HepG2 (cell line): ENCODE measurements around the gene HSD17B11. TPM values are rescaled to one million over a fixed set of nuclear protein-coding genes. Genes with fewer than 3 reads are reported as not detected.
A peak's percentile ranks its signal among the peaks of the same experiment; 100 is the strongest.
"Not testable (repeated sequence)": the region's sequence is repeated elsewhere in the genome, so short reads cannot be mapped to it uniquely, and the experiment has no call there.

ENCODE experiments used
- ATAC-seq: fragments of 200-7000 bp; cut with Tn5 transposase; 3 replicates; pipeline ENCODE4 v1.9.1; 2020; ENCODE audit warnings: mild to moderate bottlenecking, moderate library complexity
- BruUV-seq: library from RNA; stranded (reverse); fragments of 400-500 nt; replicated peaks from 2 replicates; lab custom pipeline; 2021; lab: Mats Ljungman, UMichigan
- CTCF ChIA-PET: fragments of 300-600 bp; formaldehyde crosslinking; extraction: SDS; loops from one replicate; lab custom pipeline; 2021; ENCODE audit warnings: low total read pairs, inconsistent platforms, low intra/inter-chr PET ratio; lab: Yijun Ruan, JAX
- POLR2A ChIA-PET: fragments of 350-600 bp; sonication (Branson Sonifier 250); formaldehyde crosslinking; loops from one replicate; lab custom pipeline; 2020; ENCODE audit warnings: antibody characterized with exemption, inconsistent platforms; lab: Yijun Ruan, JAX
- DNase-seq: peaks from one replicate; pipeline ENCODE4 v3.0.0-alpha.2; 2015; ENCODE audit warnings: low spot score
- FAIRE-seq: peaks from 3 replicates; lab custom pipeline; 2011; peaks lifted over from hg19 to GRCh38; lab: Jason Lieb, UNC
- H2AFZ ChIP-seq: one replicate; pipeline ENCODE4 v1.6.1; 2011; ENCODE audit warnings: low read length, inconsistent platforms
- H3K27ac ChIP-seq: fragments of 300-600 bp; 3 replicates; pipeline ENCODE4 v1.8.0; 2011; ENCODE audit warnings: mixed run types, mild to moderate bottlenecking, mixed read lengths, low read length, inconsistent platforms; ENCODE audit not compliant: insufficient read depth; ENCODE audit errors: extremely low read length
- H3K27me3 ChIP-seq, 2 experiments: fragments of 200-600 bp in 1 of 2; 2 replicates in 1 of 2; 3 replicates in 1 of 2; pipeline versions ENCODE4 v1.6.0 to v1.8.0; 2011; ENCODE audit warnings: low read length in 2 of 2, mild to moderate bottlenecking in 2 of 2, moderate library complexity in 2 of 2, inconsistent platforms in 1 of 2; ENCODE audit not compliant: insufficient read depth in 2 of 2, control insufficient read depth in 1 of 2
- H3K36me3 ChIP-seq, 2 experiments: fragments of 200-600 bp in 1 of 2; replicated peaks in 1 of 2; 2 replicates in 1 of 2; 3 replicates in 1 of 2; pipeline versions ENCODE4 v1.5.1 to v1.8.0; 2011; ENCODE audit warnings: low read length in 2 of 2, inconsistent platforms in 1 of 2; ENCODE audit not compliant: insufficient read depth in 2 of 2, control insufficient read depth in 1 of 2
- H3K4me1 ChIP-seq: 2 replicates; pipeline ENCODE4 v1.5.1; 2012; ENCODE audit warnings: low read length, inconsistent platforms; ENCODE audit not compliant: insufficient read depth
- H3K4me2 ChIP-seq: 2 replicates; pipeline ENCODE4 v1.6.0; 2011; ENCODE audit warnings: low read depth, low read length, inconsistent platforms
- H3K4me3 ChIP-seq, 3 experiments: fragments of 200-600 bp in 1 of 3; sonication (generic), shearing (Covaris generic) in 1 of 3; replicated peaks in 1 of 3; 2 replicates each; pipeline ENCODE4 v1.5.1; 2011 to 2016; ENCODE audit warnings: low read length in 3 of 3, inconsistent platforms in 2 of 3, low read depth in 2 of 3, mild to moderate bottlenecking in 2 of 3, control low read depth in 1 of 3, mixed read lengths in 1 of 3; ENCODE audit not compliant: insufficient read depth in 1 of 3
- H3K79me2 ChIP-seq: one replicate; pipeline ENCODE4 v1.6.1; 2011; ENCODE audit warnings: low read length, inconsistent platforms; ENCODE audit not compliant: insufficient read depth
- H3K9ac ChIP-seq: 2 replicates; pipeline ENCODE4 v1.6.0; 2011; ENCODE audit warnings: mild to moderate bottlenecking, low read depth, low read length, inconsistent platforms; ENCODE audit not compliant: insufficient read depth
- H3K9me3 ChIP-seq: 2 replicates; pipeline ENCODE4 v1.5.1; 2012; ENCODE audit warnings: mild to moderate bottlenecking, low read length
- H4K20me1 ChIP-seq: 2 replicates; pipeline ENCODE4 v1.6.0; 2011; ENCODE audit warnings: inconsistent platforms, mild to moderate bottlenecking, low read length, moderate library complexity; ENCODE audit not compliant: insufficient read depth
- HNF4A ChIP-seq: sonication (generic); formaldehyde crosslinking; IDR thresholded peaks from 2 replicates; pipeline ENCODE4 v1.4.0; 2020; ENCODE audit warnings: missing genetic modification reagents
- RBFOX2 ChIP-seq: fragments of 200-400 bp; formaldehyde crosslinking; IDR thresholded peaks from 2 replicates; pipeline ENCODE4 v1.6.1; 2017; ENCODE audit warnings: low read depth, mild to moderate bottlenecking, low read length
- WGBS: methylation state at CpG from one replicate; pipeline ENCODE4 v1.1.6; 2017; ENCODE audit warnings: low lambda C conversion rate; 5-methylcytosine and 5-hydroxymethylcytosine counted together
- in situ Hi-C: cut with HindIII; loops from 2 replicates; pipeline ENCODE4 v1.10.0; 2017; ENCODE audit warnings: low pct_unique_long_range_greater_than_20kb; ENCODE audit not compliant: extremely low pct_ligation_motif_present
- intact Hi-C: fragments of 100-400 bp; cut with micrococcal nuclease; formaldehyde crosslinking; loops from one replicate; pipeline ENCODE4 v1.10.0; 2022; ENCODE audit not compliant: unreplicated experiment
- polyA plus RNA-seq, 8 experiments: library from polyadenylated mRNA; depleted of rRNA in 3 of 8; stranded (reverse) in 7 of 8; unstranded in 1 of 8; fragments of >200 nt; fragmentation: Illumina TruSeq in 4 of 8; extraction: Trizol in 4 of 8; gene quantifications; 2 replicates each; pipeline versions ENCODE4 v1.2.1 to v1.2.3, GENCODE V29; 2011 to 2016; ENCODE audit warnings: low read depth in 4 of 8, missing spikeins in 1 of 8, mixed read lengths in 1 of 8; ENCODE audit not compliant: insufficient read depth in 1 of 8
- total RNA-seq, 5 experiments: library from RNA; depleted of rRNA; stranded (reverse); fragments of >200 nt; fragmentation: Illumina TruSeq; extraction: Trizol; gene quantifications; 2 replicates each; pipeline ENCODE4 v1.2.3, GENCODE V29; 2016; ENCODE audit warnings: low read depth in 1 of 5
- TF ChIP-seq, protein P1 (sequence below): IDR thresholded peaks from 2 replicates; pipeline ENCODE4 v1.4.0; 2020; ENCODE audit warnings: mild to moderate bottlenecking, missing genetic modification reagents
- TF ChIP-seq, protein P2 (sequence below): sonication (generic); formaldehyde crosslinking; IDR thresholded peaks from 2 replicates; pipeline ENCODE4 v1.4.0; 2020; ENCODE audit warnings: missing genetic modification reagents

Gene HSD17B11
- total and polyA plus RNA-seq, 2 of the 13 experiments (the other 11 are each of a cell fraction or from before 2014, with no cell fraction given) = 121 to 158 TPM

DNA sequence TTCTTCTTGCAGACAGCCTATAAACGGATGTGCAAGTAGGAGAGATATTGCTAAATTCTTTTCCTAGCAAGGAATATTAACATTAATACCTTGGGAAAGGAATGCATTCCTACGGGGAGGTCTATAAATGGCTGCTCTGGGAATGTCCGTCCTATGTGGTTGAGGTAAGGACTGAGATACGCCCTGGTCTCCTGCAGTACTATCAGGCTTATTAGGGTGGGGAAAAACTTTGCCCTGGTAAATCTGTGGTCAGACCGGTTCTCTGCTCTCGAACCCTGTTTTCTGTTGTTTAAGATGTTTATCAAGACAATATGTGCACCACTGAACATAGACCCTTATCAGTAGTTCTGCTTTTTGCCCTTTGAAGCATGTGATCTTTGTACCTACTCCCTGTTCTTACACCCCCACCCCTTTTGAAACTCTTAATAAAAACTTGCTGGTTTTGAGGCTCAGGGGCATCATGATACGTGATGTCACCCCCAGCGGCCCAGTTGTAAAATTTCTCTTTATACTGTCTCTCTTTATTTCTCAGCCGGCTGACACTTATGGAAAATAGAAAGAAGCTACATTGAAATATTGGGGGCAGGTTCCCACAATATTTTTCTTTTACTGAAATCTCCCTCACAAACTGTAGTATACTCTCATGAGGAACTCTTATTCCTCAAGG, 6.4 kb downstream of the HSD17B11 start:
- intact Hi-C loops, FAIRE-seq, H3K27ac ChIP-seq, H3K9ac ChIP-seq, POLR2A ChIA-PET, BruUV-seq, H3K27me3 ChIP-seq, H3K9me3 ChIP-seq, ATAC-seq, CTCF ChIA-PET, H2AFZ ChIP-seq, DNase-seq: not testable (repeated sequence)
- TF ChIP-seq, protein P1, sequence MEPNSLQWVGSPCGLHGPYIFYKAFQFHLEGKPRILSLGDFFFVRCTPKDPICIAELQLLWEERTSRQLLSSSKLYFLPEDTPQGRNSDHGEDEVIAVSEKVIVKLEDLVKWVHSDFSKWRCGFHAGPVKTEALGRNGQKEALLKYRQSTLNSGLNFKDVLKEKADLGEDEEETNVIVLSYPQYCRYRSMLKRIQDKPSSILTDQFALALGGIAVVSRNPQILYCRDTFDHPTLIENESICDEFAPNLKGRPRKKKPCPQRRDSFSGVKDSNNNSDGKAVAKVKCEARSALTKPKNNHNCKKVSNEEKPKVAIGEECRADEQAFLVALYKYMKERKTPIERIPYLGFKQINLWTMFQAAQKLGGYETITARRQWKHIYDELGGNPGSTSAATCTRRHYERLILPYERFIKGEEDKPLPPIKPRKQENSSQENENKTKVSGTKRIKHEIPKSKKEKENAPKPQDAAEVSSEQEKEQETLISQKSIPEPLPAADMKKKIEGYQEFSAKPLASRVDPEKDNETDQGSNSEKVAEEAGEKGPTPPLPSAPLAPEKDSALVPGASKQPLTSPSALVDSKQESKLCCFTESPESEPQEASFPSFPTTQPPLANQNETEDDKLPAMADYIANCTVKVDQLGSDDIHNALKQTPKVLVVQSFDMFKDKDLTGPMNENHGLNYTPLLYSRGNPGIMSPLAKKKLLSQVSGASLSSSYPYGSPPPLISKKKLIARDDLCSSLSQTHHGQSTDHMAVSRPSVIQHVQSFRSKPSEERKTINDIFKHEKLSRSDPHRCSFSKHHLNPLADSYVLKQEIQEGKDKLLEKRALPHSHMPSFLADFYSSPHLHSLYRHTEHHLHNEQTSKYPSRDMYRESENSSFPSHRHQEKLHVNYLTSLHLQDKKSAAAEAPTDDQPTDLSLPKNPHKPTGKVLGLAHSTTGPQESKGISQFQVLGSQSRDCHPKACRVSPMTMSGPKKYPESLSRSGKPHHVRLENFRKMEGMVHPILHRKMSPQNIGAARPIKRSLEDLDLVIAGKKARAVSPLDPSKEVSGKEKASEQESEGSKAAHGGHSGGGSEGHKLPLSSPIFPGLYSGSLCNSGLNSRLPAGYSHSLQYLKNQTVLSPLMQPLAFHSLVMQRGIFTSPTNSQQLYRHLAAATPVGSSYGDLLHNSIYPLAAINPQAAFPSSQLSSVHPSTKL (CRISPR knock-in tag) = 0 out of 2 replicates have a peak, but pooled peaks have one; percentile 23
- TF ChIP-seq HNF4A (CRISPR knock-in tag) (peak; percentile 50; the same call in 1 of the 2 replicates), RBFOX2 (0 out of 2 replicates have a peak, but pooled peaks have one; percentile 22)
- TF ChIP-seq, protein P2, sequence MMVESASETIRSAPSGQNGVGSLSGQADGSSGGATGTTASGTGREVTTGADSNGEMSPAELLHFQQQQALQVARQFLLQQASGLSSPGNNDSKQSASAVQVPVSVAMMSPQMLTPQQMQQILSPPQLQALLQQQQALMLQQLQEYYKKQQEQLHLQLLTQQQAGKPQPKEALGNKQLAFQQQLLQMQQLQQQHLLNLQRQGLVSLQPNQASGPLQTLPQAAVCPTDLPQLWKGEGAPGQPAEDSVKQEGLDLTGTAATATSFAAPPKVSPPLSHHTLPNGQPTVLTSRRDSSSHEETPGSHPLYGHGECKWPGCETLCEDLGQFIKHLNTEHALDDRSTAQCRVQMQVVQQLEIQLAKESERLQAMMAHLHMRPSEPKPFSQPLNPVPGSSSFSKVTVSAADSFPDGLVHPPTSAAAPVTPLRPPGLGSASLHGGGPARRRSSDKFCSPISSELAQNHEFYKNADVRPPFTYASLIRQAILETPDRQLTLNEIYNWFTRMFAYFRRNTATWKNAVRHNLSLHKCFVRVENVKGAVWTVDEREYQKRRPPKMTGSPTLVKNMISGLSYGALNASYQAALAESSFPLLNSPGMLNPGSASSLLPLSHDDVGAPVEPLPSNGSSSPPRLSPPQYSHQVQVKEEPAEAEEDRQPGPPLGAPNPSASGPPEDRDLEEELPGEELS (CRISPR knock-in tag) = peak; percentile 24; the same call in 1 of the 2 replicates
- H3K4me3 ChIP-seq = peak overlapping the region in 1 of 3 experiments; percentile 21; a peak in 2 of 6 replicates
- peaks cover 84% of the 10 kb centered on the region for H3K79me2 ChIP-seq
- peak overlapping the region; percentile 49 for H3K4me2 ChIP-seq
- peaks cover 66% of the 10 kb centered on the region for H4K20me1 ChIP-seq
- H3K36me3 ChIP-seq = peaks cover 3 to 26% of the 10 kb centered on the region in 2 experiments; a peak in 4 of 5 replicates
- peaks cover 48% of the 10 kb centered on the region for H3K4me1 ChIP-seq
- in situ Hi-C loops = loop anchor here (10.0 kb wide), 1 partner anchor 50 kb away; no protein-coding TSS in a partner anchor
- 53% methylated on average over 9 of the region's 9 CpGs for WGBS
